HepG2 (cell line): ENCODE data around the gene ADGRE2. TPM values are rescaled to one million over a fixed set of nuclear protein-coding genes. Genes with fewer than 3 reads are reported as not detected.
A peak's percentile ranks its signal among the peaks of the same experiment; 100 is the strongest.

Experiments used
- ATAC-seq: fragments of 200-7000 bp; cut with Tn5 transposase; 3 replicates; pipeline ENCODE4 v1.9.1; 2020; ENCODE audit warnings: mild to moderate bottlenecking, moderate library complexity
- BruUV-seq: library from RNA; stranded (reverse); fragments of 400-500 nt; replicated peaks from 2 replicates; lab custom pipeline; 2021; lab: Mats Ljungman, UMichigan
- CTCF ChIA-PET: fragments of 300-600 bp; formaldehyde crosslinking; extraction: SDS; loops from one replicate; lab custom pipeline; 2021; ENCODE audit warnings: low total read pairs, inconsistent platforms, low intra/inter-chr PET ratio; lab: Yijun Ruan, JAX
- POLR2A ChIA-PET: fragments of 350-600 bp; sonication (Branson Sonifier 250); formaldehyde crosslinking; loops from one replicate; lab custom pipeline; 2020; ENCODE audit warnings: antibody characterized with exemption, inconsistent platforms; lab: Yijun Ruan, JAX
- DNase-seq: peaks from one replicate; pipeline ENCODE4 v3.0.0-alpha.2; 2015; ENCODE audit warnings: low spot score
- FAIRE-seq: peaks from 3 replicates; lab custom pipeline; 2011; peaks lifted over from hg19 to GRCh38; lab: Jason Lieb, UNC
- H2AFZ ChIP-seq: one replicate; pipeline ENCODE4 v1.6.1; 2011; ENCODE audit warnings: low read length, inconsistent platforms
- H3K27ac ChIP-seq: fragments of 300-600 bp; 3 replicates; pipeline ENCODE4 v1.8.0; 2011; ENCODE audit warnings: mixed run types, mild to moderate bottlenecking, mixed read lengths, low read length, inconsistent platforms; ENCODE audit not compliant: insufficient read depth; ENCODE audit errors: extremely low read length
- H3K27me3 ChIP-seq, 2 experiments: fragments of 200-600 bp in 1 of 2; 2 replicates in 1 of 2; 3 replicates in 1 of 2; pipeline versions ENCODE4 v1.6.0 to v1.8.0; 2011; ENCODE audit warnings: low read length in 2 of 2, mild to moderate bottlenecking in 2 of 2, moderate library complexity in 2 of 2, inconsistent platforms in 1 of 2; ENCODE audit not compliant: insufficient read depth in 2 of 2, control insufficient read depth in 1 of 2
- H3K36me3 ChIP-seq, 2 experiments: fragments of 200-600 bp in 1 of 2; replicated peaks in 1 of 2; 2 replicates in 1 of 2; 3 replicates in 1 of 2; pipeline versions ENCODE4 v1.5.1 to v1.8.0; 2011; ENCODE audit warnings: low read length in 2 of 2, inconsistent platforms in 1 of 2; ENCODE audit not compliant: insufficient read depth in 2 of 2, control insufficient read depth in 1 of 2
- H3K4me1 ChIP-seq: 2 replicates; pipeline ENCODE4 v1.5.1; 2012; ENCODE audit warnings: low read length, inconsistent platforms; ENCODE audit not compliant: insufficient read depth
- H3K4me2 ChIP-seq: 2 replicates; pipeline ENCODE4 v1.6.0; 2011; ENCODE audit warnings: low read depth, low read length, inconsistent platforms
- H3K4me3 ChIP-seq, 3 experiments: fragments of 200-600 bp in 1 of 3; sonication (generic), shearing (Covaris generic) in 1 of 3; replicated peaks in 1 of 3; 2 replicates each; pipeline ENCODE4 v1.5.1; 2011 to 2016; ENCODE audit warnings: low read length in 3 of 3, inconsistent platforms in 2 of 3, low read depth in 2 of 3, mild to moderate bottlenecking in 2 of 3, control low read depth in 1 of 3, mixed read lengths in 1 of 3; ENCODE audit not compliant: insufficient read depth in 1 of 3
- H3K79me2 ChIP-seq: one replicate; pipeline ENCODE4 v1.6.1; 2011; ENCODE audit warnings: low read length, inconsistent platforms; ENCODE audit not compliant: insufficient read depth
- H3K9ac ChIP-seq: 2 replicates; pipeline ENCODE4 v1.6.0; 2011; ENCODE audit warnings: mild to moderate bottlenecking, low read depth, low read length, inconsistent platforms; ENCODE audit not compliant: insufficient read depth
- H3K9me3 ChIP-seq: 2 replicates; pipeline ENCODE4 v1.5.1; 2012; ENCODE audit warnings: mild to moderate bottlenecking, low read length
- H4K20me1 ChIP-seq: 2 replicates; pipeline ENCODE4 v1.6.0; 2011; ENCODE audit warnings: inconsistent platforms, mild to moderate bottlenecking, low read length, moderate library complexity; ENCODE audit not compliant: insufficient read depth
- ELF3 ChIP-seq: IDR thresholded peaks from 2 replicates; pipeline ENCODE4 v1.6.1; 2016; ENCODE audit warnings: missing genetic modification reagents, missing compliant biosample characterization
- GRHL1 ChIP-seq: sonication (generic); formaldehyde crosslinking; conservative IDR thresholded peaks from 2 replicates; pipeline ENCODE4 v1.8.0; 2022; ENCODE audit warnings: missing genetic modification reagents
- HNF1B ChIP-seq: sonication (generic); formaldehyde crosslinking; IDR thresholded peaks from 2 replicates; pipeline ENCODE4 v1.5.1; 2020; ENCODE audit warnings: mild to moderate bottlenecking, moderate library complexity, missing genetic modification reagents
- JDP2 ChIP-seq: sonication (generic); formaldehyde crosslinking; IDR thresholded peaks from 2 replicates; pipeline ENCODE4 v1.8.1; 2022; ENCODE audit warnings: missing genetic modification reagents, borderline replicate concordance
- MIER2 ChIP-seq: IDR thresholded peaks from 2 replicates; pipeline ENCODE4 v1.6.1; 2016; ENCODE audit warnings: missing biosample characterization, missing genetic modification reagents
- NCOA2 ChIP-seq: sonication (generic); formaldehyde crosslinking; IDR thresholded peaks from 2 replicates; pipeline ENCODE4 v1.8.0; 2022; ENCODE audit warnings: inconsistent platforms
- NONO ChIP-seq, 2 experiments: fragments of 450-650 bp in 1 of 2; sonication (generic) in 1 of 2; formaldehyde crosslinking in 1 of 2; IDR thresholded peaks in 1 of 2; conservative IDR thresholded peaks in 1 of 2; 2 replicates each; pipeline versions ENCODE4 v1.6.1 to v1.8.0; 2017 to 2022; ENCODE audit warnings: mild to moderate bottlenecking in 1 of 2, missing genetic modification reagents in 1 of 2, moderate library complexity in 1 of 2
- POGZ ChIP-seq: sonication (generic); formaldehyde crosslinking; IDR thresholded peaks from 2 replicates; pipeline ENCODE4 v1.4.0; 2020; ENCODE audit warnings: mild to moderate bottlenecking, missing genetic modification reagents
- RARA ChIP-seq: IDR thresholded peaks from 2 replicates; pipeline ENCODE4 v1.6.1; 2016; ENCODE audit warnings: missing genetic modification reagents, missing compliant biosample characterization
- ZBTB7B ChIP-seq: sonication (generic); formaldehyde crosslinking; IDR thresholded peaks from 2 replicates; pipeline ENCODE4 v1.4.0; 2020; ENCODE audit warnings: missing genetic modification reagents
- ZBTB8A ChIP-seq: sonication (generic); formaldehyde crosslinking; IDR thresholded peaks from 2 replicates; pipeline ENCODE4 v1.4.0; 2020; ENCODE audit warnings: mild to moderate bottlenecking, low read depth, missing genetic modification reagents, borderline replicate concordance
- ZNF382 ChIP-seq: sonication (generic); formaldehyde crosslinking; IDR thresholded peaks from 2 replicates; pipeline ENCODE4 v1.5.0; 2020; ENCODE audit warnings: missing genetic modification reagents, mild to moderate bottlenecking, borderline replicate concordance
- ZNF530 ChIP-seq: sonication (generic); formaldehyde crosslinking; IDR thresholded peaks from 2 replicates; pipeline ENCODE4 v1.5.0; 2020; ENCODE audit warnings: low read depth, mild to moderate bottlenecking, missing genetic modification reagents
- ZNF547 ChIP-seq: sonication (generic); formaldehyde crosslinking; IDR thresholded peaks from 2 replicates; pipeline ENCODE4 v1.5.1; 2020; ENCODE audit warnings: mild to moderate bottlenecking, missing genetic modification reagents
- ZNF747 ChIP-seq: sonication (generic); formaldehyde crosslinking; IDR thresholded peaks from 2 replicates; pipeline ENCODE4 v1.8.1; 2023; ENCODE audit warnings: missing genetic modification reagents, mild to moderate bottlenecking, borderline replicate concordance
- ZNF883 ChIP-seq: sonication (generic); formaldehyde crosslinking; IDR thresholded peaks from 2 replicates; pipeline ENCODE4 v1.5.1; 2020; ENCODE audit warnings: mild to moderate bottlenecking, missing genetic modification reagents; ENCODE audit errors: not compliant biosample characterization
- ZSCAN29 ChIP-seq: sonication (generic); formaldehyde crosslinking; conservative IDR thresholded peaks from 2 replicates; pipeline ENCODE4 v1.4.0; 2020; ENCODE audit warnings: mild to moderate bottlenecking, missing genetic modification reagents
- WGBS: methylation state at CpG from one replicate; pipeline ENCODE4 v1.1.6; 2017; ENCODE audit warnings: low lambda C conversion rate; 5-methylcytosine and 5-hydroxymethylcytosine counted together
- in situ Hi-C: cut with HindIII; loops from 2 replicates; pipeline ENCODE4 v1.10.0; 2017; ENCODE audit warnings: low pct_unique_long_range_greater_than_20kb; ENCODE audit not compliant: extremely low pct_ligation_motif_present
- intact Hi-C: fragments of 100-400 bp; cut with micrococcal nuclease; formaldehyde crosslinking; loops from one replicate; pipeline ENCODE4 v1.10.0; 2022; ENCODE audit not compliant: unreplicated experiment
- polyA plus RNA-seq, 8 experiments: library from polyadenylated mRNA; depleted of rRNA in 3 of 8; stranded (reverse) in 7 of 8; unstranded in 1 of 8; fragments of >200 nt; fragmentation: Illumina TruSeq in 4 of 8; extraction: Trizol in 4 of 8; gene quantifications; 2 replicates each; pipeline versions ENCODE4 v1.2.1 to v1.2.3, GENCODE V29; 2011 to 2016; ENCODE audit warnings: low read depth in 4 of 8, missing spikeins in 1 of 8, mixed read lengths in 1 of 8; ENCODE audit not compliant: insufficient read depth in 1 of 8
- total RNA-seq, 5 experiments: library from RNA; depleted of rRNA; stranded (reverse); fragments of >200 nt; fragmentation: Illumina TruSeq; extraction: Trizol; gene quantifications; 2 replicates each; pipeline ENCODE4 v1.2.3, GENCODE V29; 2016; ENCODE audit warnings: low read depth in 1 of 5

ADGRE2 gene
- total and polyA plus RNA-seq, 2 of the 13 experiments (the other 11 are each of a cell fraction or from before 2014, with no cell fraction given) = 0.04 TPM; not detected in 1

DNA sequence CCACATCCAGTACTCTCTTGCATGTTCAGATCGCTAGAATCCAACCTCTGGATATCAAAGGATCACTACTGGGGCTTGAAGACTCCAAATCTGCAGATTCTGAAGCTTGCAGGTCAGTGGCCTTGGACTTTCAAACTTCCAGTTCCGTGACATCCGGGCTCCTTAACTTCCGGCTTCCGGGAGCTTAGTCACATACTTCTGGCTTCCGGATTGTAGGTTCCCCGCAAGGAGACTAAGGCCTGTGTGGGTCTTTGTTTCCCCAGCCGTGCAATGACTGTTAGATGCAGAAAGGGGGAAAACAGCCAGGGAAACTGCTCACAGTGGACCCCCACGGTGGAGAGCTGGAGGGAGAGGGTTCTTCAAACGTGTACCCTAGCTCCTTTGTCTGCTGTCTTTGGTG lies 47.2 kb downstream of the ADGRE2 start (continued):
- TF ChIP-seq POGZ (CRISPR knock-in tag) (peak; percentile 63), ZNF547 (no peak), ZBTB8A (CRISPR knock-in tag) (no peak), ELF3 (0 out of 2 replicates have a peak, but pooled peaks have one; percentile 45), ZBTB7B (CRISPR knock-in tag) (no peak), NONO (IDR thresholded peaks at IDR 0.05) (no peak), NONO (CRISPR knock-in tag; conservative IDR thresholded peaks at IDR 0.05) (0 out of 2 replicates have a peak, but pooled peaks have one; percentile 17), MIER2 (CRISPR knock-in tag) (no peak), ZNF530 (CRISPR knock-in tag) (no peak), ZNF747 (CRISPR knock-in tag) (no peak)

GRCh38 chr19:14728595-14728994 lies 49.8 kb downstream of the ADGRE2 start:
- DNase-seq = no peak
- Histone ChIP-seq H3K4me1 (0 out of 2 replicates have a peak, but pooled peaks cover 9% of the 10 kb centered on the region), H4K20me1 (no peaks in the 10 kb centered on the region), H3K36me3 (no peaks in the 10 kb centered on the region), H3K79me2 (no peaks in the 10 kb centered on the region), H3K27me3 (peaks cover 0 to 13% of the 10 kb centered on the region in 2 experiments; a peak in 2 of 5 replicates), H3K4me2 (no peak overlapping the region), H3K9ac (no peak overlapping the region), H3K9me3 (peaks cover 33% of the 10 kb centered on the region), H3K27ac (no peak overlapping the region)
- no peak for FAIRE-seq
- ChIA-PET POLR2A (no interaction called here), CTCF (no interaction called here)
- ATAC-seq = no peak
- intact Hi-C loops = no loop called here
- in situ Hi-C loops = no loop called here
- 23% methylated on average over 7 of the region's 7 CpGs for WGBS
- BruUV-seq = no TSS peak
- TF ChIP-seq NCOA2 (CRISPR knock-in tag) (no peak), HNF1B (CRISPR knock-in tag) (no peak), ZSCAN29 (CRISPR knock-in tag) (no peak), ZNF883 (no peak), JDP2 (CRISPR knock-in tag) (no peak), ZNF382 (CRISPR knock-in tag) (no peak), RARA (CRISPR knock-in tag) (no peak), GRHL1 (CRISPR knock-in tag) (no peak)
- TF ChIP-seq, all 625 proteins: peak for 0
- no peak overlapping the region for H2AFZ ChIP-seq
- no peak overlapping the region for H3K4me3 ChIP-seq
